ENCODE data around the gene TMEM150B. TPM values are rescaled to one million over a fixed set of nuclear protein-coding genes. Genes with fewer than 3 reads are reported as not detected.

The TMEM150B gene
- total and polyA plus RNA-seq, 2 of the 13 experiments (the other 11 are each of a cell fraction or from before 2014, with no cell fraction given): 1.3 to 1.8 TPM

GRCh38 chr19:55348317-55349034 lies 23.3 kb upstream of the TMEM150B start:
- no peaks in the 10 kb centered on the region for H4K20me1 ChIP-seq (ENCODE audit: insufficient read depth, low read length)
- H3K4me2 ChIP-seq (ENCODE audit: low read depth, low read length): no peak overlapping the region
- H2AFZ ChIP-seq (ENCODE audit: low read length): no peak overlapping the region
- BruUV-seq (replicated peaks): no TSS peak
- FAIRE-seq (no peak), DNase-seq (ENCODE audit: low spot score) (no peak), ATAC-seq (no peak)
- TF ChIP-seq IRF2 (CRISPR knock-in tag; IDR thresholded peaks at IDR 0.05) (no peak), ZNF30 (CRISPR knock-in tag; IDR thresholded peaks at IDR 0.05) (no peak), ZBTB7A (CRISPR knock-in tag; IDR thresholded peaks at IDR 0.05) (no peak), SOX5 (CRISPR knock-in tag; IDR thresholded peaks at IDR 0.05; ENCODE audit: borderline replicate concordance) (no peak), HIVEP1 (CRISPR knock-in tag; IDR thresholded peaks at IDR 0.05) (no peak), REXO4 (CRISPR knock-in tag; IDR thresholded peaks at IDR 0.05; ENCODE audit: borderline replicate concordance) (no peak), ZNF564 (CRISPR knock-in tag; IDR thresholded peaks at IDR 0.05) (no peak), MYPOP (CRISPR knock-in tag; IDR thresholded peaks at IDR 0.05) (no peak), TBP (CRISPR knock-in tag; IDR thresholded peaks at IDR 0.05) (no peak), ZNF292 (CRISPR knock-in tag; IDR thresholded peaks at IDR 0.05; ENCODE audit: borderline replicate concordance, low read depth) (no peak), MEIS2 (CRISPR knock-in tag; IDR thresholded peaks at IDR 0.05) (no peak), YEATS4 (CRISPR knock-in tag; IDR thresholded peaks at IDR 0.05; ENCODE audit: borderline replicate concordance) (no peak), TFAP4 (IDR thresholded peaks at IDR 0.05; ENCODE audit: borderline replicate concordance, low read depth) (no peak), FOXA3 (CRISPR knock-in tag; IDR thresholded peaks at IDR 0.05) (no peak), IRF9 (CRISPR knock-in tag; IDR thresholded peaks at IDR 0.05; ENCODE audit: borderline replicate concordance) (no peak), LBX2 (CRISPR knock-in tag; IDR thresholded peaks at IDR 0.05; ENCODE audit: borderline replicate concordance) (no peak), SCMH1 (CRISPR knock-in tag; IDR thresholded peaks at IDR 0.05; ENCODE audit: borderline replicate concordance) (no peak), FOXK2 (IDR thresholded peaks at IDR 0.05) (no peak)
- TF ChIP-seq, protein P1, sequence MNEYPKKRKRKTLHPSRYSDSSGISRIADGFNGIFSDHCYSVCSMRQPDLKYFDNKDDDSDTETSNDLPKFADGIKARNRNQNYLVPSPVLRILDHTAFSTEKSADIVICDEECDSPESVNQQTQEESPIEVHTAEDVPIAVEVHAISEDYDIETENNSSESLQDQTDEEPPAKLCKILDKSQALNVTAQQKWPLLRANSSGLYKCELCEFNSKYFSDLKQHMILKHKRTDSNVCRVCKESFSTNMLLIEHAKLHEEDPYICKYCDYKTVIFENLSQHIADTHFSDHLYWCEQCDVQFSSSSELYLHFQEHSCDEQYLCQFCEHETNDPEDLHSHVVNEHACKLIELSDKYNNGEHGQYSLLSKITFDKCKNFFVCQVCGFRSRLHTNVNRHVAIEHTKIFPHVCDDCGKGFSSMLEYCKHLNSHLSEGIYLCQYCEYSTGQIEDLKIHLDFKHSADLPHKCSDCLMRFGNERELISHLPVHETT (CRISPR knock-in tag; conservative IDR thresholded peaks at IDR 0.05): no peak
- H3K36me3 ChIP-seq (replicated peaks in 1 of 2; ENCODE audit: control insufficient read depth in 1 of 2, insufficient read depth in 2 of 2, low read length in 2 of 2): peaks cover 0 to 2% of the 10 kb centered on the region in 2 experiments; a peak in 2 of 5 replicates
- CTCF ChIA-PET (ENCODE audit: low intra/inter-chr PET ratio, low total read pairs): no interaction called here
- intact Hi-C loops (cut with micrococcal nuclease; ENCODE audit: unreplicated experiment) (no loop called here), in situ Hi-C loops (cut with HindIII; ENCODE audit: extremely low pct_ligation_motif_present, low pct_unique_long_range_greater_than_20kb) (no loop called here)
- H3K4me3 ChIP-seq (replicated peaks in 1 of 3; ENCODE audit: insufficient read depth in 1 of 3, low read depth in 2 of 3, low read length in 3 of 3): no peak overlapping the region
- H3K4me1 ChIP-seq (ENCODE audit: insufficient read depth, low read length): peaks cover 15% of the 10 kb centered on the region
- H3K27me3 ChIP-seq (ENCODE audit: control insufficient read depth in 1 of 2, insufficient read depth in 2 of 2, low read length in 2 of 2): peaks cover 6 to 21% of the 10 kb centered on the region in 2 experiments
- H3K9ac ChIP-seq (ENCODE audit: insufficient read depth, low read depth, low read length): no peak overlapping the region
- no peaks in the 10 kb centered on the region for H3K79me2 ChIP-seq (ENCODE audit: insufficient read depth, low read length)
- POLR2A ChIA-PET: interaction anchor here (0.6 to 1.9 kb wide), 2 partner anchors 9 to 16 kb away, joined by 4 to 6 read pairs; partner anchors contain the start of gene KMT5C
- H3K9me3 ChIP-seq (ENCODE audit: low read length): no peaks in the 10 kb centered on the region
- 85% methylated on average over 22 of the region's 22 CpGs for WGBS (ENCODE audit: low lambda C conversion rate)
- no peak overlapping the region for H3K27ac ChIP-seq (ENCODE audit: extremely low read length, insufficient read depth, low read length)

Measured in HepG2 (cell line).